Measurements from ENCODE around the gene SEZ6L2.

The SEZ6L2 gene

DNA sequence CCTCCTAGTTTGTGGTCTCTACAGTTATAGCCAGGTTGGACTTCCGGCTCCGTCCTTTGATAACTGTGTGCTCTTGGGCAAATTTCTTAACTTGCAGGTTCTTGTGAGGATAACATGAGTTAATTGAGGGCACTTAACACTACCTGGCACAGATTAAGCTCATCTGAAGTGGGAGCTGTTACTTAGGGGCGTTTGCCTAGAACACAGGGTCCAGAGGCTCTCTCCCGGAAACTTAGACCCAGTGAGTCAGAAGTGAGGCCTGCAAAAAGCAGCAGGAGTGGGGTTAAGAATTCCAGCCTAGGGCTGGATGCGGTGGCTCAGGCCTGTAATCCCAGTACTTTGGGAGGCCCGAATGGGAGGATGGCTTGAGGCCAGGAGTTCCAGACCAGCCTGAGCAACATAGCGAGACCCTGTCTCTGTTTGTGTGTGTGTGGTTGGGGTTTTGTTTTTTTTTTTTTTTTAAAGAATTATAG, 77.7 kb downstream of the SEZ6L2 start:
- no peak for DNase-seq (ENCODE audit: low spot score)

Measured in SW480 (cell line).